Right atrium auricular region (tissue), 2 donors: Measurements from ENCODE around the gene CARS2. TPM values are rescaled to one million over a fixed set of nuclear protein-coding genes. Genes with fewer than 3 reads are reported as not detected.

Source experiments
- DNase-seq: peaks from one replicate; pipeline ENCODE4 v3.0.0-alpha.2; 2019; ENCODE audit warnings: low spot score
- H3K27ac ChIP-seq, 2 donors: fragments of 200-600 bp; sonication (generic); 1 replicate in 1 of 2; 2 replicates in 1 of 2; pipeline ENCODE4 v1.5.1; 2016 to 2019
- H3K27me3 ChIP-seq, 2 donors: fragments of 200-600 bp; sonication (generic); one replicate each; pipeline versions ENCODE4 v1.5.1 to v1.6.0; 2017 to 2019
- H3K36me3 ChIP-seq: fragments of 200-600 bp; sonication (generic); one replicate; pipeline ENCODE4 v1.5.1; 2016
- H3K4me1 ChIP-seq, 2 donors: fragments of 200-600 bp; sonication (generic); one replicate each; pipeline versions ENCODE4 v1.5.1 to v1.6.0; 2017 to 2019
- H3K4me3 ChIP-seq, 2 donors: fragments of 200-600 bp; sonication (generic); 1 replicate in 1 of 2; 2 replicates in 1 of 2; pipeline ENCODE4 v1.5.1; 2017 to 2019; ENCODE audit warnings: mild to moderate bottlenecking in 1 of 2, moderate library complexity in 1 of 2
- H3K9me3 ChIP-seq, 2 donors: fragments of 200-600 bp; sonication (generic); one replicate each; pipeline ENCODE4 v1.5.1; 2019
- CTCF ChIP-seq, 2 donors: fragments of 200-600 bp; sonication (generic); IDR thresholded peaks; one replicate each; pipeline ENCODE4 v1.5.1; 2019; ENCODE audit warnings: antibody characterized with exemption in 2 of 2
- total RNA-seq, 2 donors: library from RNA; depleted of rRNA; stranded (reverse); fragments of >200 nt; gene quantifications; one replicate each; pipeline ENCODE4 v1.1.0, GENCODE V29; 2016

CARS2 gene
- total RNA-seq, 2 donors from 2014 or later, result 28.5 to 30.7 TPM

GRCh38 chr13:110716247-110716515 is 10.3 kb upstream of the CARS2 start:
- no peaks in the 10 kb centered on the region for H3K27me3 ChIP-seq
- peak overlapping the region; percentile 91 to 94 for H3K27ac ChIP-seq
- no peak for TF ChIP-seq CTCF (IDR thresholded peaks at IDR 0.05)
- no peaks in the 10 kb centered on the region for H3K9me3 ChIP-seq
- peaks cover 19% of the 10 kb centered on the region for H3K36me3 ChIP-seq
- H3K4me1 ChIP-seq, result peaks cover 0 to 26% of the 10 kb centered on the region in 2 donors
- DNase-seq, result peak; percentile 74
- H3K4me3 ChIP-seq, result peak overlapping the region; percentile 75 to 89

- H3K4me3 ChIP-seq, result peak overlapping the region; percentile 75 to 89
- peaks cover 0 to 28% of the 10 kb centered on the region in 2 donors for H3K4me1 ChIP-seq
- peak overlapping the region; percentile 99 to 100 for H3K27ac ChIP-seq
- H3K36me3 ChIP-seq, result peaks cover 13% of the 10 kb centered on the region
- no peaks in the 10 kb centered on the region for H3K27me3 ChIP-seq
- H3K9me3 ChIP-seq, result no peaks in the 10 kb centered on the region
- peak in 1 of 2 donors; percentile 39 for TF ChIP-seq CTCF (IDR thresholded peaks at IDR 0.05)
- DNase-seq, result peak; percentile 100
These were observed 9.7 kb upstream of the CARS2 start for GRCh38 chr13:110715395-110716246.

GRCh38 chr13:110714797-110715394 is 9.0 kb upstream of the CARS2 start:
- Histone ChIP-seq H3K36me3 (peaks cover 7% of the 10 kb centered on the region), H3K4me3 (peak overlapping the region; percentile 65 to 82), H3K27ac (peak overlapping the region; percentile 99 to 100), H3K4me1 (peaks cover 0 to 28% of the 10 kb centered on the region in 2 donors), H3K27me3 (no peaks in the 10 kb centered on the region), H3K9me3 (no peaks in the 10 kb centered on the region)
- no peak for TF ChIP-seq CTCF (IDR thresholded peaks at IDR 0.05)
- peak; percentile 66 for DNase-seq

- Histone ChIP-seq H3K4me1 (peaks cover 0 to 28% of the 10 kb centered on the region in 2 donors), H3K27ac (peak overlapping the region; percentile 99 to 100), H3K4me3 (peak overlapping the region; percentile 65 to 82), H3K36me3 (no peaks in the 10 kb centered on the region), H3K27me3 (no peaks in the 10 kb centered on the region), H3K9me3 (no peaks in the 10 kb centered on the region)
- peak; percentile 62 for DNase-seq
- TF ChIP-seq CTCF (IDR thresholded peaks at IDR 0.05), result no peak
These were observed 8.3 kb upstream of the CARS2 start for GRCh38 chr13:110713981-110714796.

- Histone ChIP-seq H3K27ac (peak within 1 kb of the TSS; percentile 99 to 100), H3K4me3 (peak within 1 kb of the TSS; percentile 65 to 82), H3K36me3 (no peaks in the 10 kb centered on the region), H3K27me3 (no peaks in the 10 kb centered on the region), H3K4me1 (peaks cover 0 to 28% of the 10 kb centered on the region in 2 donors), H3K9me3 (no peaks in the 10 kb centered on the region)
- no peak for TF ChIP-seq CTCF (IDR thresholded peaks at IDR 0.05)
- no peak for DNase-seq
These were observed 7.7 kb upstream of the CARS2 start, which contains the start of gene ING1 for GRCh38 chr13:110713642-110713952. TSS of gene ING1 (plus strand) at chr13:110713700. CDS start at chr13:110714150, 450 bp downstream.
